HepG2 (cell line): Measurements from ENCODE around the gene XIAP. TPM values are rescaled to one million over a fixed set of nuclear protein-coding genes. Genes with fewer than 3 reads are reported as not detected.

ENCODE experiments used
- ATAC-seq: fragments of 200-7000 bp; cut with Tn5 transposase; 3 replicates; pipeline ENCODE4 v1.9.1; 2020; ENCODE audit warnings: mild to moderate bottlenecking, moderate library complexity
- BruUV-seq: library from RNA; stranded (reverse); fragments of 400-500 nt; replicated peaks from 2 replicates; lab custom pipeline; 2021; lab: Mats Ljungman, UMichigan
- CTCF ChIA-PET: fragments of 300-600 bp; formaldehyde crosslinking; extraction: SDS; loops from one replicate; lab custom pipeline; 2021; ENCODE audit warnings: low total read pairs, inconsistent platforms, low intra/inter-chr PET ratio; lab: Yijun Ruan, JAX
- POLR2A ChIA-PET: fragments of 350-600 bp; sonication (Branson Sonifier 250); formaldehyde crosslinking; loops from one replicate; lab custom pipeline; 2020; ENCODE audit warnings: antibody characterized with exemption, inconsistent platforms; lab: Yijun Ruan, JAX
- DNase-seq: peaks from one replicate; pipeline ENCODE4 v3.0.0-alpha.2; 2015; ENCODE audit warnings: low spot score
- FAIRE-seq: peaks from 3 replicates; lab custom pipeline; 2011; peaks lifted over from hg19 to GRCh38; lab: Jason Lieb, UNC
- H2AFZ ChIP-seq: one replicate; pipeline ENCODE4 v1.6.1; 2011; ENCODE audit warnings: low read length, inconsistent platforms
- H3K27ac ChIP-seq: fragments of 300-600 bp; 3 replicates; pipeline ENCODE4 v1.8.0; 2011; ENCODE audit warnings: mixed run types, mild to moderate bottlenecking, mixed read lengths, low read length, inconsistent platforms; ENCODE audit not compliant: insufficient read depth; ENCODE audit errors: extremely low read length
- H3K27me3 ChIP-seq, 2 experiments: fragments of 200-600 bp in 1 of 2; 2 replicates in 1 of 2; 3 replicates in 1 of 2; pipeline versions ENCODE4 v1.6.0 to v1.8.0; 2011; ENCODE audit warnings: low read length in 2 of 2, mild to moderate bottlenecking in 2 of 2, moderate library complexity in 2 of 2, inconsistent platforms in 1 of 2; ENCODE audit not compliant: insufficient read depth in 2 of 2, control insufficient read depth in 1 of 2
- H3K36me3 ChIP-seq, 2 experiments: fragments of 200-600 bp in 1 of 2; replicated peaks in 1 of 2; 2 replicates in 1 of 2; 3 replicates in 1 of 2; pipeline versions ENCODE4 v1.5.1 to v1.8.0; 2011; ENCODE audit warnings: low read length in 2 of 2, inconsistent platforms in 1 of 2; ENCODE audit not compliant: insufficient read depth in 2 of 2, control insufficient read depth in 1 of 2
- H3K4me1 ChIP-seq: 2 replicates; pipeline ENCODE4 v1.5.1; 2012; ENCODE audit warnings: low read length, inconsistent platforms; ENCODE audit not compliant: insufficient read depth
- H3K4me2 ChIP-seq: 2 replicates; pipeline ENCODE4 v1.6.0; 2011; ENCODE audit warnings: low read depth, low read length, inconsistent platforms
- H3K4me3 ChIP-seq, 3 experiments: fragments of 200-600 bp in 1 of 3; sonication (generic), shearing (Covaris generic) in 1 of 3; replicated peaks in 1 of 3; 2 replicates each; pipeline ENCODE4 v1.5.1; 2011 to 2016; ENCODE audit warnings: low read length in 3 of 3, inconsistent platforms in 2 of 3, low read depth in 2 of 3, mild to moderate bottlenecking in 2 of 3, control low read depth in 1 of 3, mixed read lengths in 1 of 3; ENCODE audit not compliant: insufficient read depth in 1 of 3
- H3K79me2 ChIP-seq: one replicate; pipeline ENCODE4 v1.6.1; 2011; ENCODE audit warnings: low read length, inconsistent platforms; ENCODE audit not compliant: insufficient read depth
- H3K9ac ChIP-seq: 2 replicates; pipeline ENCODE4 v1.6.0; 2011; ENCODE audit warnings: mild to moderate bottlenecking, low read depth, low read length, inconsistent platforms; ENCODE audit not compliant: insufficient read depth
- H3K9me3 ChIP-seq: 2 replicates; pipeline ENCODE4 v1.5.1; 2012; ENCODE audit warnings: mild to moderate bottlenecking, low read length
- H4K20me1 ChIP-seq: 2 replicates; pipeline ENCODE4 v1.6.0; 2011; ENCODE audit warnings: inconsistent platforms, mild to moderate bottlenecking, low read length, moderate library complexity; ENCODE audit not compliant: insufficient read depth
- CCDC6 ChIP-seq: sonication (generic); formaldehyde crosslinking; IDR thresholded peaks from 2 replicates; pipeline ENCODE4 v1.8.1; 2022; ENCODE audit warnings: mild to moderate bottlenecking, missing genetic modification reagents, moderate library complexity
- ETV6 ChIP-seq: sonication (generic); formaldehyde crosslinking; conservative IDR thresholded peaks from 2 replicates; pipeline ENCODE4 v1.4.0; 2020; ENCODE audit warnings: missing genetic modification reagents
- GLMP ChIP-seq: sonication (generic); formaldehyde crosslinking; IDR thresholded peaks from 2 replicates; pipeline ENCODE4 v1.9.0; 2021; ENCODE audit warnings: missing genetic modification reagents, mild to moderate bottlenecking, borderline replicate concordance
- HOXA5 ChIP-seq: sonication (generic); formaldehyde crosslinking; IDR thresholded peaks from 2 replicates; pipeline ENCODE4 v1.4.0; 2020; ENCODE audit warnings: missing genetic modification reagents
- KDM6A ChIP-seq: IDR thresholded peaks from 2 replicates; pipeline ENCODE4 v1.6.1; 2016; ENCODE audit warnings: low read depth
- RERE ChIP-seq: IDR thresholded peaks from 2 replicates; pipeline ENCODE4 v1.6.1; 2016; ENCODE audit warnings: low read depth, missing genetic modification reagents, missing compliant biosample characterization
- WGBS: methylation state at CpG from one replicate; pipeline ENCODE4 v1.1.6; 2017; ENCODE audit warnings: low lambda C conversion rate; 5-methylcytosine and 5-hydroxymethylcytosine counted together
- in situ Hi-C: cut with HindIII; loops from 2 replicates; pipeline ENCODE4 v1.10.0; 2017; ENCODE audit warnings: low pct_unique_long_range_greater_than_20kb; ENCODE audit not compliant: extremely low pct_ligation_motif_present
- intact Hi-C: fragments of 100-400 bp; cut with micrococcal nuclease; formaldehyde crosslinking; loops from one replicate; pipeline ENCODE4 v1.10.0; 2022; ENCODE audit not compliant: unreplicated experiment
- polyA plus RNA-seq, 8 experiments: library from polyadenylated mRNA; depleted of rRNA in 3 of 8; stranded (reverse) in 7 of 8; unstranded in 1 of 8; fragments of >200 nt; fragmentation: Illumina TruSeq in 4 of 8; extraction: Trizol in 4 of 8; gene quantifications; 2 replicates each; pipeline versions ENCODE4 v1.2.1 to v1.2.3, GENCODE V29; 2011 to 2016; ENCODE audit warnings: low read depth in 4 of 8, missing spikeins in 1 of 8, mixed read lengths in 1 of 8; ENCODE audit not compliant: insufficient read depth in 1 of 8
- total RNA-seq, 5 experiments: library from RNA; depleted of rRNA; stranded (reverse); fragments of >200 nt; fragmentation: Illumina TruSeq; extraction: Trizol; gene quantifications; 2 replicates each; pipeline ENCODE4 v1.2.3, GENCODE V29; 2016; ENCODE audit warnings: low read depth in 1 of 5

Gene XIAP
- total and polyA plus RNA-seq, 2 of the 13 experiments (the other 11 are each of a cell fraction or from before 2014, with no cell fraction given), result 12.9 to 29.5 TPM

GRCh38 chrX:123905332-123905731, 45.5 kb downstream of the XIAP start:
- no peaks in the 10 kb centered on the region for H3K9me3 ChIP-seq
- intact Hi-C loops, result no loop called here
- TF ChIP-seq HOXA5 (CRISPR knock-in tag) (no peak), CCDC6 (no peak), GLMP (CRISPR knock-in tag) (no peak), RERE (CRISPR knock-in tag) (no peak), KDM6A (CRISPR knock-in tag) (no peak), ETV6 (no peak)
- no peak overlapping the region for H2AFZ ChIP-seq
- no peak overlapping the region for H3K9ac ChIP-seq
- H4K20me1 ChIP-seq, result no peaks in the 10 kb centered on the region
- no peaks in the 10 kb centered on the region for H3K79me2 ChIP-seq
- no peak overlapping the region for H3K4me3 ChIP-seq
- CTCF ChIA-PET, result no interaction called here
- no peak for DNase-seq
- POLR2A ChIA-PET, result no interaction called here
- H3K4me1 ChIP-seq, result no peaks in the 10 kb centered on the region
- no peaks in the 10 kb centered on the region for H3K27me3 ChIP-seq
- BruUV-seq, result no TSS peak
- H3K36me3 ChIP-seq, result peaks cover 2 to 18% of the 10 kb centered on the region in 2 experiments; a peak in 4 of 5 replicates
- H3K27ac ChIP-seq, result no peak overlapping the region
- in situ Hi-C loops, result no loop called here
- WGBS, result 92% methylated on average over 2 of the region's 2 CpGs
- no peak for FAIRE-seq
- H3K4me2 ChIP-seq, result no peak overlapping the region
- no peak for ATAC-seq
